T-helper 9 cell (primary cell): ENCODE results near the gene CHST5.
A peak's percentile ranks its signal among the peaks of the same experiment; 100 is the strongest.
"Not testable (repeated sequence)": the region's sequence is repeated elsewhere in the genome, so short reads cannot be mapped to it uniquely, and the experiment has no call there.

Experiments used
- DNase-seq: peaks from one replicate; pipeline ENCODE4 v3.0.0-alpha.2; 2020

CHST5 gene

DNA sequence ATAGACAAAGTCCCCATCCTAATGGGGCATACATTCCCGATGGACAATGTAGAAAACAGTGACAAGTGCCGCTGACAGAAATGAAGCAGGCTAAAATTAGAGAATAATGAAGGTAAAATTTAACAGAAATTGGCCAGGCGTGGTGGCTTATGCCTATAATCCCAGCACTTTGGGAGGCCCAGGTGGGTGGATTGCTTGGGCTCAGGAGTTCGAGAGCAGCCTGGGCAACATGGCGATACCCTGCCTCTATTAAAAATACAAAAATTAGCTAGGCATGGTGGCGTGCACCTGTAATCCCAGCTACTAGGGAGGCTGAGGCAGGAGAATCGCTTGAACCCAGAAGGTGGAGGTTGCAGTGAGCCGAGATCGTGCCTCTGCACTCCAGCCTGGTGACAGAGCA is 12.5 kb upstream of the CHST5 start:
- not testable (repeated sequence) for DNase-seq

DNA sequence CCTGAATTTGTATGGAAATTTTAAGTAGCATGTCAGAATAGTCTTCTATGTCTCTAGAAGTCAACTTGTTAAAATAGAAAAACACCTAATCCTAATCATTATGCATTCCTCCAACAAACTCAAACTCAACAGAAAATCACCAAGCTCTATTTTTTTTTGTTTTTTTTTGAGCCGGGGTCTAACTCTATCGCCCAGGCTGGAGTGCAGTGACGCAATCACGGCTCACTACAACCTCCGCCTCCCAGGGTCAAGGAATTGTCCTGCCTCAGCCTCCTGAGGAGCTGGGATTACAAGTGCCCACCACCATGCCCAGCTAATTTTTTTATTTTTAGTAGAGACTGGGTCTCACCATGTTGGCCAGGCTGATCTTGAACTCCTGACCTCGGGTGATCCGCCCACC is 10.4 kb upstream of the CHST5 start:
- no peak for DNase-seq

DNA sequence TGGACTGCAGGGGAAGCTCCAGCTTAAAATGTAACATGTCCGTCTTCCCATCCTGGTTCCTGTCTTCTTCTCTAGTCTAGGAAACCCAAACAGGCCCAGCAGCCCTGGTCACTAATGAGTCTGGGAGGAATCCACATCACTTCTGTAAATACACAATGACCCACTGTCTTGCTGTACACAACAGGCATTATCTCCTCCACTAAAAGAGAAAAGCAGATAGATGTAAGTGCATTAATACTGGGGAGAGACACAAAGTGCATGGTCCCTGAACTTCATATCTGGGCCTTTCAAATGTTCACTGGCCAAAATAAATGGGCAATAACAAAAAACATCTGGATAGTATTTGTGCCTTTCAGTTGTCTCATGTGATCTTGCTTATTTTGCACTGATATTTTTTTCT is 10.0 kb upstream of the CHST5 start:
- not testable (repeated sequence) for DNase-seq

DNA sequence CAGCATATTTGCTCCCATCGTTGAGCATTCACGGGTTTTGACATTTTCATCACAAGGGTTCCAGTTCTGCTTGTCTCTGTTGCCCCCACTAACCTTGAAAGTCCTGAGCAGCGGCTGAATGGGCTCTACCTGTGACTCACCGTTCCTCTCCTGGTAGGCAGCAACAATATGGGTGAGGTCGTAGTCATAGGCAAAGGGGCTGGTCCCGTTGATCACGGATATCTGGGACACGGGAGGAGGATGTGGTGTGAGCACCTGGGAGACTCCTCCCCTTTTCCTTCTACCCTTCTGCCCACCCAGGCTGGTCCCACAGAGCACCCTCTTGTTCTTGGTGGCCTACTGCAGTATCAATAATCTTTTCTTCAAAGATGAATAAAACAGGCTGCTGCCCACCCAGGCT is 6.6 kb upstream of the CHST5 start:
- not testable (repeated sequence) for DNase-seq

DNA sequence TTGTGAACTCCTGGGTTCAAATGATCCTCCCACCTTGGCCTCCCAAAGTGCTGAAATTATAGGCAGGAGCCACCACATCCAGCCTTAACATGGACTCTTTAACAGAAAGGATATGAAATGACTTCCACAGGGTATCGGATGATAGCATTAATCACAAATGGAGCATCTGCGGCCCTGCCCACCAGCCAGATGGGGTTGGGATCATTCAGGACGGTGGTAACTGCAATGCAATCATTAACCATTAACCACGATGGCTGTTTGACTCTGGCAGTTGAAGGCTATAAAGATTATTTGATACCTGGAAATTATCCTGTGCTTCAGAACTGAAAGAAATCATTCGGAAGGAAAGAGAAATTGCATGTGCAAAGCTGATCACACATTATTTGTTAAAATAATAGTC is 5.3 kb upstream of the CHST5 start:
- no peak for DNase-seq

DNA sequence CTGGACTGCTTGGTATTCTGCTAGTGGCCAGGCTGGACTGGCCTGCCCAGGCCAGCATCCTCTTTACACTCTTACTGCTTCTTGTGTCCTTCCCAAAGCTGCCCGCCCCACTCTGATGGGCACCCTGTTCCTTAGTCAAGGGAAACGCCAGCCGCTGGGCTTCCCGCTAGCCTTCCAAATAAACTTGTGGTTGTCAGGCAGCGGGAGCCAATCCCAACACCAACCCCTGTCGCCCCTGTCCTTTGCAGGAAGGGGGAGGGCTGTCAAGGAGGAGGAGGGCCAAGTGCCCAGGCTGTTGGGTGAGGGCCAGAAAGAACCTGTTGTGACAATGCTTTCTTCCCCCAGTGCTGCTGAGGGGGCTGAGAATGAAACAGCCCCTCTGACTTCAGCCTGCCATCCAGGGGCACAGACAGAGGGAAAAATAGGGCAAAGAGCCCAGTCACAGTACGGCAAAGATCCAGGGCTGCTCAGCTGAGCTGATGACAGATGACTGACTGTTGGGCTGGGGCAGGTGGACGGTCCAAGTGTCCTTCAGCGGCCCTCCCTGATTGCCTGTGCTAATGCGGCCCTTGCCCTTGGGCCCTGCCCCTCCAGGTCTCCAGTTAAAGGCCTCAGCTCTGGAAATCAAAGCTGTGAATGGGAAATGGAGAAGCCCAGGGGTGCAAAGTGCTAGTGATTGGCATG is 3.1 kb upstream of the CHST5 start:
- not testable (repeated sequence) for DNase-seq

DNA sequence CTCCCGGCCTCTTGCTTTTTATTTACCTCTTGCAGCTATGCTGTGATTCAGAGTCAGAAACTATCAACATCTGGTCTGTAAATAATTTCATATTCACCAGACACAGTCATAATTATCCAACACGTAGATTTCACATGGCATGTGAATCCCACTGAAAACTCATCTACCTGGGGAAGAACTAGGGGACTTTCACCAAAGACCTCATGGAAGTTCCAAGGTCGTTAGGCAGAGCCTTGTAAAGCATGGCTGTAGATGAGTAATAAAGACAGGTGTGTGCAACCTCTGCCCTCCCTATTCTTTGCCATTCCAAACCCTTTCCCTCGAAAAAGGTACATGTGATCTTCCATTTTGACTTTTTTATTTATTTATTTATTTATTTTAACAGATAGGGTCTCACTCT is 1.9 kb upstream of the CHST5 start:
- DNase-seq, result no peak

DNA sequence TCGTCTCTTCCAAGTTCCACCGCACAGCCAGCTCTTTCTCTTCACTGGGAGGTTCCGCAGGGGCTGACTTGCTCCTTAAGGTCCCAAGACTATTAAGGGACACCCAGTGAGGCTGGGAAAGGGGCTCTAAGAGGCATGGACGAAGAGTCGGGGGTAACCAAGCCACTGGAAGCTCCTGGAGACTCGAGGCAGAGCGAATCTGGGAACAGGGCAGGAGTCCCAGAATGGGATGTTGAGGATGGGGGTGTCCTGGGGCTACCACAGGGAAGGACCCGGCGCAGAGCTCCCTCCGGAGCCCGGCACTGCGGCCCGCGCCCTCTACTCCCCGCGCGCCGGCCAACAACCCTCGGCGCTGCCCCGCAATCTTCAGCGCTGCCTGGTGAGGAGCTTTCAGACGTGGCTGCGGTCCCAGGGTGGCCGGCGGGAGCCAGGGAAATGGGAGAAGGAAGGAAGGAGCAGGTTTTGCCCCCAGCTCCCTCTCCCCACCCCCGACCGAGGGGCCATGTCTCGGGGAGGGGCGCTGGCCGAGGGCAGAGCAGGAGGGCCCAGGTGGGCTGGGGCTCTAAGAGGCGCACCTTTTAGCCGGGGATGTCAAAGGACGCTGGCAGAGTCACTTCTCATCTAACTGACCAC is 581 bp downstream of the CHST5 start:
- no peak for DNase-seq

DNA sequence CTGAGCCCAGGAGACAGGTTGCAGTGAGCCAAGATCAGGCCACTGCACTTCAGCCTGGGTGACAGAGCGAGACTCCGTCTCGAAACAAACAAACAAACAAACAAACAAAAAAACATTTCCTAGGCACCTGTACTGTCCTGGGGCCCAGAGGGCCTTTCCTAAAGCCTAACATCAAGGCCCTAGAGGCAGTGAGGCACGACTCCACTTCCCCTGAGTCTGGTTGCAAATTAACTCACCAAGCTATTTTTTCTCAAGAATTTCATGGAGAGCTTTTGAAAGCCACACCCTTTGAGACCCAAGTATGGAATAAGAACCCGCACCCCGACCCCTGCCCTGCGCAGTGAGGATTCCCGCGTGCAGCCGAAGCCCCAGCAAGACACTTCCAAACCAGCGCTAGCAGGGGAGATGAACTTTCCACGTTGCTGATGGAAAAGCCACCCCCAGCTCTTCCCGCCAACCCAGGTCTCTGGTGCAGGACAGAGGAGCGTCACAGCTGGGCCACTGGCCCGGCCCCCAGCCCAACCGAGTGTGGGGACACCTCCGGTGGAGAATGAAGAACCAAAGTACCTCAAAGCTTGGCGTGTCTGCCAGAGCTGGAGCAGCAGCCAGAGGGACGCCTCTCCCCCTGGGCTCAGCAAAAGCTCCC is 1.2 kb downstream of the CHST5 start:
- no peak for DNase-seq

DNA sequence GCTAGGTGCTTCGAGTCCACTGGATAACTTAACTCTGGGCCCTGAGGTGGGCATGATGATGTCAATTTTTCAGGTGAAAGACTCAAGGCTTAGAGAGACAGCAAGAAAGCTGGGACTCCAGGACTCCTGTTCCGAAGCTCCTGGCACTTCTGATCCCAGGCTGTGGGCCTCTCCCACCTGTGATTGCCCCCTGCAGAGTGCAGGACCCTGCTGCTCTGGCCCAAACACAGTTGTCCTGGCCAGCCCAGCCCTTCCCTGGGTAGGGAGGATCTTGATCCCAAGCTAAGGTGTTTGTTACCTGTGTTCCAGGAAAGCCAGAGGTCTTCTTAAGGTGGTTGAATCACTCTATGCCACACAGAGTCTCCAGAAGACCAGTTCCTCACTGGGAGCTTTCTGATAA is 3.1 kb downstream of the CHST5 start:
- no peak for DNase-seq

DNA sequence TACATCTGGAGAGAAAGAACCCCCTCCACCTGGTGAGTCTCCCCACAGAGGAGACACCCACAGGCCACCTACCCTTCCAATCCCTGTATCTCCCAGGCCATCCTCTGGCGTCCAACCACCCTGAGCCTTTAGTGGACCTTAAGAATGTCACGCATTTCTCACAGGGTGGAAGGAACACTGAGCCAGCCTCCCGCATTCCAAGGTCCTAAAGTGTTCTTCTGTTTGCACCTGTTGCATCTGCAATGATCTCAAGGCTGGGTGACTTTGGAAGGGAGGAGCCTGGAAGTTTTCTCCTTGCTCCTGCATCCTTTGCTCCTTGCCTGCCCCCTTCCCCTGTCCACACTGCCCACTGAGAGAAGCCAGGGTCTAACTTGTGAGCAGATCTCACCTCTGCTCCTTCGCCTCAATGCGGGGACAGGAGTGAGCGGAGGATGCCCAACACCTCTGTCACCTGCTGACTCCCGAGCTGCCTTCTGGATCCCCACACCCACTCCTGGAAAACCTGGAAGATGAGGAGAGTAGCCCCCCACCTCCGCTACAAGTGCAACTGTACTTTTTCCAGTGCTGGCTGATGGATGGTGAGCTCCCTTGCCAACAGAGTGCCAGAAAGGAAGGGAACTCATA is 3.7 kb downstream of the CHST5 start:
- no peak for DNase-seq

DNA sequence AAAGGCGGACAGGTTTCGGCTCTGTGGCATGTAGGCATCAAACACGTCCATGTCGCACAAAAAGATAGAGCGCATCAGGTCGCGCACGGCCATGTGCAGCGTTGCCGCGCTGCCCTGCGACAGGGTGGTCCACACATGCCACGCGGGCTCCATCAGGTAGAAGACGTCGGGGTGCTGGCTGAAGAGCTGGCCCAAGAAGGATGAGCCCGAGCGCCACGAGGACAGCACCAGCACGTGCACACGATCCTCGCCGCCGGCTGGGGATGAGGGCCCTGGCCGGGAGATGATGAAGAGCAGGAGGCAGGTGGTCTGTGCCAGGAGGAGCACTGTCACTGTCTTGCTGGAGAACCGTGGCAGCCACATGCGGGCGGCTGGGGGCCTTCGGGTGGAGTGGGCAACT is 5.9 kb downstream of the CHST5 start:
- DNase-seq, result no peak

DNA sequence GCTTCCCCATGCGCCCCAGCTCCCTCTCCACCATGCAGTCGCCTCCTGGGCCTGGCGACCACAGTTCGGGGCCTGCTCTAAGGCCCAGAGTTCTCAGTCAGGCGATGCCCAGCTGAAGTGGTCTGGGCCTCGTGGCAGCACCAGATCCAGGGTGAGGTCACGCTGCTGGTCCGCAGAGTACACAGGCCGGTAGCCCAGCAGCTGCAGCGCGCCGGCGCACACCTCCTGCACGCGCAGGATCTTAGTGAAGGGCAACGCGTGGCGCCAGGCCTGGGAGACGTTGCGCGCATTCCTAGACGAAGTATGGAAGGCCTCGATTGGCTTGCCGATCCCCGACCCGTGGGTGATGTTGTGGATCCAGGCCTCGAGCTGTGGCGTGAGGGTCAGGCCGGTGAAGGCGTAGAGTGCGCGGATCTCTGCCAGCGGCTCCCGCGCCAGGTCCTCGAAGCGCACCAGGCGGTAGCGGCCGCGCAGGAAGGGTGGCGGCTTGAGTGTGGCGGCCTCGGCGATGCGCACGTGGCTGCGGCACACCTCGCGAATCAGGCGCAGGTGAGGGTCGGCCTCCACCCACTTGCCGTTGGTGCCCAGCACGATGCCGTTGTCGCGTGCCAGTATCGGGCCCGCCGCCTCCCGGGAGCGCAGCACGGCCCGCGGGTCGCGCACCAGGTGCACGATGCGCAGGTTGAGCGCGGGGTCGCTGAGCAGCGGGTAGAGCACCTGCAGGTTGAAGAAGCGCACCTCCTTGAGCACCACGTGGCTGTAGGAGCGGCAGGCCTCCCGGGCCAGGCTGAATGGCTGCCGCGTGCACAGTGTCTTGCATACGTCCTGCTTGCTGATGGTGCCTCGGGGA is 6.6 kb downstream of the CHST5 start:
- DNase-seq, result no peak

DNA sequence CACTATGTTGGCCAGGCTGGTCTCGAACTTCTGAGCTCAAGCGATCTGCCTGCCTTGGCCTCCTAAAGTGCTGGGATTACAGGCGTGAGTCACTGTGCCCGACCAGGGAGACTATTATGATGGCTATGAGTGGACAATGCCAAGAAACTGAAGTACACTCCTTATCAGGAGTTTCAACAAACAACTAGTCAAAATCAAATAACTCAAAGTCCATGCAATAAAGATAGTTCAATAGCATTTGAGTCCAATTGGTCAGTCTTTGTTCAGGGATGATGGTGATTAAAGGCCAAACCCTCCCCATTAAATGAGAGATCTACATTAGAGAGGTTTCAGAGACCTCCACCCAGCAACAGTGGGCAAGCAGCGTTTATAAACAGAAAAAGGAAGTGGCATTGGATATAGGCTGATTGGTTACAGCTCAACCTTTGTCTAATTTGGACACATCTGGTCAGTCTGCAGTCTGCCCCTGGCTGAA is 8.0 kb downstream of the CHST5 start:
- DNase-seq, result no peak

DNA sequence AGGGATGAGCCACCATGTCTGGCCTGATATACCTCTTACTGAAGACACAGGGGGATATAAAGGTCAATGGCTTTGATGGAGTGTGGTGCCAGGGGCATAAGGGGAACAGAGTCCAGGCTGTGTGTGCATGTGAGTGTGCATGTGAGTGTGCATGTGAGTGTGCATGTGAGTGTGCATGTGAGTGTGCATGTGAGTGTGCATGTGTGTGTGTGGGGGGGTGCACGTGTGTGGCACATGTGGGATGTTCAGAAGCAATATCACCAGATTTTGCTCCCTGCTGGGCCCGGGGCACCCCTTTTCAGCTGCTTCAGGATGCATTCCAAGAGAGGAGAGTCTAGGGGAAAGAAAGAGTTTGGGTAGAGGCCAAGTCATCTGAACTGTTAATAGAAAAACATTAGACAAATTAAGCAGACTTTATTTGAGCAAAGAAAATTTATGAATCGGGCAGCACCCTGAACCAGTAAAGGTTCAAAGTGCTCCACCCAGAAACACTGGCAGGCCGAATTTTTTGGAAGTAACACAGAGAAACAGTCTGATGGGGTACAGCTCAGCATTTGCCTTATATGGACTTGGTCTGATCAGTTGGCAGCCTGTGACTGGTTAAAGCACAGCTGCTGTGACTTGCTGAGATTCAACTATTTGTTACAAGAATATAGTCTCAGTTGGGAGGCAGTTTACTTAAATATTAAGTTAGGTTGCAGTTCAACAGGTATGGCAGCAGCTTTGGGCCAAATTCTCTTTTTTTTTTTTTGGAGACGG is 9.7 kb downstream of the CHST5 start:
- no peak for DNase-seq

DNA sequence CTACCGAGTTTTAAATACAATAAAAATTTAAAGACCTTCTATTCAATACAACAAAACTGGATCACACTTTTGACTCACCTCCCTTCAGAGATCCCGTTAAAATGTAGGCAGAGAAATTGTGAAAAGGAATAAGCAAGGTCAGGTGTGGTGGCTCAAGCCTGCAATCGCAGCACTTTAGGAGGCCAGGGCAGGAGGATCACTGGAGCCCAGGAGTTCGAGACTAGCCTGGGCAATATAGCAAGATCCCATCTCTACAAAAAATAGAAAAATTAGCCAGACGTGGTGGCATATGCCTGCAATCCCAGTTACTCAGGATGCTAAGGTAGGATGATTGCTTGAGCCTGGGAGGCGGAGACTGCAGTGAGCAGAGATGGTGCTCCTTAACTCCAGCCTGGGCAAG is 16.7 kb downstream of the CHST5 start:
- no peak for DNase-seq

DNA sequence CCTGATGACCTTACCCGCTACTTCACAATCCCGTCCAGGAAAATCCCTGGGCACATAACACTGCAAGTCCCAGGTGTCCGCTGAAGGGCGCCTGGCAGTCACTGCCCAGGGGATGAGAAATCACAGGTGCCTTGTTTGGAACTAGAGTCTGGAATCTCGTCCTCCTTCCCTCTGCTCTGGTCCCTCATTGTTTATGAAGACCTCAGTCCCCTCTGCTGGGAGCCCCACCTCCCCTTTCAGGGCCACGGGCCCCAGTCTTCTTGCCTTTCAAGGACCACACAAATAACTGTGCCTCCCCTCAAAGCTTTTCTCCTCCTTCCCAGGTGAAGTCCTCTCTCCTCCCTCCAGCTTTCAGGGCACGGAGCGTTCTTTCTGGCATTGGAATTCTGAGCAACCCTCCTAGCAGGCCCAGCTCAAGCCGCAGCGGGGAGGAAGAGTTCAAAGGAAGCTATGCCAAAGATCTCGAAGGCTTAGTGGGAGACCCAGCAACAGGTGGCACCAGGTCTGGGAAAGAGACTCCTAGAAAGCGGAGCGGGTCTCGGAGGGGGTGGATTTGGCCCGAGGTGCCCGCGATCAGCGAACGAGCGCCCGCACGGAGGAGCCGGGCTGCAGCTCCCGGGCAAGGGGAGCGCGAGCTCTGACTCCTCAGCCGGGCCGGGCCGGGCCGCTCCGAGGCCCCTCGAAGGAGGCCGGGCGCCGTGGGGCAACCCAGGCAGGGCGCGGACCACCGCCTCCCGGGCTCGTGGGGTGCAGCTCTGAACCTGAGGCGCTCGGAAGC is 19.5 kb downstream of the CHST5 start:
- DNase-seq, result peak; percentile 14

DNA sequence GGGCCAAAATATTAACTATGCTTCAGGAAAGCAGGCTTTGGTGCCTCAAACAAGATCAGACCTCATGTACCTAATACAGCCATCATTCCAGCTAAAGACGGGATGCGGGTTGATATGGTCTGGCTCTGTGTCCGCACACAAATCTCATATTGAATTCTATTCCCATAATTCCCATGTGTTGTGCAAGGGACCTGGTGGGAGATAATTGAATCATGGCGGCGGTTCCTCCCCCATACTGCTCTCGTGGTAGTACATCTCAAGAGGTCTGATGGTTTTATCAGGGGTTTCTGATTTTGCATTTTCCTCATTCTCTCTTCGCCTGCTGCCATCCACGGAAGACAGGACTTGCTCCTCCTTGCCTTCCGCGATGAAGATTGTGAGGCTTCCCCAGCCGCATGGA is 21.6 kb downstream of the CHST5 start:
- DNase-seq, result no peak

DNA sequence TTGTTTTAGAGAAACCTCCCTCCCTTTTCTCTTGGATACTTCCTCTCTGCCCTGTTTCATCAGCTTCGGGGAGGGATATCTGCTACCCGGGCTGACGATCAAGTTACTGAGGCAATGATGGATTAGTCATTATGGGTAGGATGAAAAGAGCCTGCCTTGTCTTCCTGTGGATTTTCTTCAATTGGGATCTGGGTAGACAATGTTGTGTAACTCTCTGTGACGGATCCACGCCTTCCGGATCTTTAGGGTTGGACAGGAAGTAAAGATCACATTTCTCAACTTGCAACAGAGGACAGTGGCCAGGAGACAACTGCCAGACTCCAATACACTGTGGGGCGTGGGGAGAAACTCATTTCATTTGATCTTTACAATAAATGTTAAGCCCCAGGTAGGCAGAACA is 29.3 kb downstream of the CHST5 start:
- DNase-seq, result no peak

DNA sequence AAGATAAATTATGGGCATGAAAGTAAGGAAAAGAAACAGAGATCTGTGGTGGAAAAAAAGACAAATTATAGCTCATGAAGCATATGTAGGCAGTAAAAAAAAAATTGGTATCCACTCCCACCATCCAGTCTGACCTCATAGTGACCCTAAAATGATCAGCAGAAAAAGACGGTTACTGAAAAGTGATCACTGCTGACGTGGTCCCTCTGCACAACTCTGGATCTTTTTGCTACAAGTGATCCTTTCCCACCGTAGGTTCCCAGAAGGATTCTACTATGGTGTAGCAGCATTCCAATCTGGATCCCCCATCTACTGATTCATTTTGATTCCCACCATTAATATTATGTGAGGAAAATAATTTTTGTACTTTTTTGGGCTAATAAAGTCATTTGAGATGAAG is 29.8 kb downstream of the CHST5 start:
- no peak for DNase-seq

DNA sequence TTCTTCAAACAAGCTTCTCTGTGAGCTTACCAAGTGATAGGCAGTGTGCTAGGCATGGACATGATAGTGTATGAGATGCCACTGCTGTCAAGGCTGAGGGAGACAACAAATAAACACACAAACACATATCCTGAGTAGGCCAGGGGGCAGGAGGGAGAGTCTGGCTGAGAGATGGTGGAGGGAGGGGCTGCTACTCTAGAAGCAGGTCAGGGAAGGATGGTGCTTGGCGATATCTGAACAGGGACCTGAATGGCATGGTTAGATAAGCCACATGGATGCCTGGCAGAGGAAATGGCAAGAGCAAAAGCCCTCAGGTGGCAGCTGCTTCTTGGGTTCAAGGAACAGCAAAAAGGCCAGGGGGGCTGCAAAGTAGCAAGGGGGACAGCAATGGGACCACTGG is 32.1 kb downstream of the CHST5 start:
- no peak for DNase-seq
